Stimulated activated CD4-positive, alpha-beta T cell treated with anti-CD3 and anti-CD28 coated beads, TNF-alpha, amount 100 ng/mL, for 48 hours (primary cell): Measurements from ENCODE around the gene MPL.

Experiments
- DNase-seq, 3 donors: peaks; one replicate each; pipeline ENCODE4 v3.0.0-alpha.2; 2020; ENCODE audit warnings: low read depth in 3 of 3

MPL gene

GRCh38 chr1:43337588-43337987, at the start of gene MPL:
Gene MPL, plus strand, starts transcription at chr1:43337818. Its CDS starts 31 bp downstream, at chr1:43337849.
- DNase-seq, result no peak

DNA sequence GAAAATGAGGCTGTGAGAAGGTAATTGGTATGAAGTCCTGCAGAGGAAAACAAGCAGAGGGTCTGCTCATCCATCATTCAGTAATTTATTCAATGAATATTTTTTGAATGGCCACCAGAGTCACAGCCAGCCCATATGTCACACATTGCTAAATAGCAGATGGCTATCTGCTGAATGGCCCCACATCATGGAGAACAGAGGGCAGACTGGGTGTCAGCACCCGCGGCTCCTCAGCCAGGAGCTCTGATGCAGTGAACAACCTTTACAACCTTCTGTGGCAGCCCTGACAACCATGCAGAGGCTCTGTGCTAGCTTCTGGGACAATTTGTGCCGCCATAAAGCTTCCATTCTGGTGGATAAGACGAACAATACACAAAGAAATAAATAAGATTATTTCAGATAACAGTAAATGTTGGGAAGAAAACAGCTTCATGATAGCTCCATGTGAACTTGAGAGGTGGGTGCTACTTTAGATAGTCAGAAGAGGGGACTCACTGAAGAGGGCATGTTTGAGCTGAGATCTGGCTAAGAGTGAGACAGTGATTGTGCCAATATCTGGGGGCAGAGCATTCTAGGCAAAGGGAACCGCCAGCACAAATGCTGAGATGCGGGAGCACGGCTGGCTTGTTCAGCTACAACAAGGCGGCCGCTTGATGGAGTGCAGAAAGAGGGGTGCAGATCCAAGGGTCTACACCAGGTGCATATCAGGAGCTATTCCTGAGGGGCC, 49.4 kb upstream of the MPL start:
- no peak for DNase-seq

DNA sequence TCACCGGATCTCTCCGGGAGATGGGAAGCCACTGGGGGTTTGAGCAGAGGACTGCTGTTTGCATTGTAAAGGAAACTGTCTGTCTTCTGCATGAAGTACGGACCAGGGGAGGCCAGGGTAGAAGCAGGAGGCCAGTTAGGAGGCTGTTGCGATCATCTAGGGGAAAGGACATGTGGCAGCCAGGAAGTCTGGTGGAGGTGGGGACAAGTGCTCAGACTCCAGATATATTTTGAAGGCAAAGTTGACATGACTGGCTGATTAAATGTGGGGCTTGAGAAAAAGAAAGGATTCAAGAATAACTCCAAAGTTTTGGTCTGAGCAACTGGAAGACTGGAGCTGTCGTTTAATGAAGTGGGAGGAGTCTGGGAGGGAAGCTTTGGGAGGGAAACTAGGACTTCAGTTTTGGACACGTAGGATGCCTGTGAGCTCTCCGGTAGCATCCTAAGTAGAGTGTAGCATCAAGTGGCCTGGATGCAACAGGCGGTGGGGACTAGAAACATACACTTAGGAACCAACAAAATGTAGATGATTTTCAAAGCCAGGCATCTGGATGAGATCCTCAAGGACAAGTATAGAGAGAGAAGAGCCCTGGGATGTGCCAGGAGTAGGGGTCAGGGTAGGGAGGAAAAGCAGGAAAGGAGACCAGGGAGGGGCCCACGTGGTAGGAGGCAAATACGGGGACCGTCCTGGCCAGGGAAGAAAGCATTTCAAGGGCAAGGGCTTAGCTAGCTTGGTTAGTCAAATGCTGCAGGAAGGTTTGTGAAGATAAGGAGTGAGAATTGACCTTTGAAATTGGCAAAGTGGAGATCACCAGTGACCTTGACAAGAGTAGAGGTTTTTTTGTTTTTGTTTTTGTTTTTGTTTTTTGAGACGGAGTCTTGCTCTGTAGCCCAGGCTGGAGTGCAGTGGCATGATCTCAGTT, 48.6 kb upstream of the MPL start:
- no peak for DNase-seq

DNA sequence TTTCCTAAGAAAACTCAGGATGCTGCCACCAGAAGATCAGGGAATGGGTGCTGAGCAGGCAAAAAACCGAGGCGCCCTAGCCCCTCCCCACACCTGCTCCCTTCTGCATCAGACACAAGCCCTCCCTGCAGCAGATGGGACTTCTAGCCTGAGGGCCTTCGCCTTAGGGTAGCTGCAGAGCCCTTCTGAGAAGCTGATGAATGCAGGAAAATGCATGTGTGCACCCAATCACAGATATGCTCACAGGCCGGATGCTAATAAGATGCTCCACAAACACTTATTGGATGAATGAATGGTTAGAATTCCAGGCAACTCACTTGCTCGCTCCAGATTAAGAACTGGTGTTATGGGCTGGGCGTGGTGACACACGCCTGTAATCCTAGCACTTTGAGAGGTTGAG, 45.4 kb upstream of the MPL start:
- no peak for DNase-seq

DNA sequence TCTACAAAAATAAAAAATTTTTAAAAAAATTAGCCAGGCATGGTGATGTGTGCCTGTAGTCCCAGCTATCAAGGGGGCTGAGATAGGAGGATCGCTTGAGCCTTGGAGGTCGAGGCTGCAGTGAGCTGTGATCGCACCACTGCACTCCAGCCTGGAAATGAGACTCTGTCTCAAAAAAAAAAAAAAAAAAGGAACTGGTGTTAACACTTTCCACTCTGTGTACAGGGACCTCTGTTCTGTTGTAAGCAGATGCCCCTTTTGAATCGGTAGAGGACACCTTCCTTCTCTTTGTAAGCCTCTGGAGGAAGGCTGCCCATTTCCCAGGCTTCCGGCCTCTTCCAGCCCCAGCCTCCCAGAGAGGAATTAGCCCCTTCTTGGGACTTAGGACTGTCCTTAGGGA, 44.9 kb upstream of the MPL start:
- no peak for DNase-seq

- DNase-seq, result no peak
Measured at GRCh38 chr1:43293176-43293575, 44.4 kb upstream of the MPL start.

DNA sequence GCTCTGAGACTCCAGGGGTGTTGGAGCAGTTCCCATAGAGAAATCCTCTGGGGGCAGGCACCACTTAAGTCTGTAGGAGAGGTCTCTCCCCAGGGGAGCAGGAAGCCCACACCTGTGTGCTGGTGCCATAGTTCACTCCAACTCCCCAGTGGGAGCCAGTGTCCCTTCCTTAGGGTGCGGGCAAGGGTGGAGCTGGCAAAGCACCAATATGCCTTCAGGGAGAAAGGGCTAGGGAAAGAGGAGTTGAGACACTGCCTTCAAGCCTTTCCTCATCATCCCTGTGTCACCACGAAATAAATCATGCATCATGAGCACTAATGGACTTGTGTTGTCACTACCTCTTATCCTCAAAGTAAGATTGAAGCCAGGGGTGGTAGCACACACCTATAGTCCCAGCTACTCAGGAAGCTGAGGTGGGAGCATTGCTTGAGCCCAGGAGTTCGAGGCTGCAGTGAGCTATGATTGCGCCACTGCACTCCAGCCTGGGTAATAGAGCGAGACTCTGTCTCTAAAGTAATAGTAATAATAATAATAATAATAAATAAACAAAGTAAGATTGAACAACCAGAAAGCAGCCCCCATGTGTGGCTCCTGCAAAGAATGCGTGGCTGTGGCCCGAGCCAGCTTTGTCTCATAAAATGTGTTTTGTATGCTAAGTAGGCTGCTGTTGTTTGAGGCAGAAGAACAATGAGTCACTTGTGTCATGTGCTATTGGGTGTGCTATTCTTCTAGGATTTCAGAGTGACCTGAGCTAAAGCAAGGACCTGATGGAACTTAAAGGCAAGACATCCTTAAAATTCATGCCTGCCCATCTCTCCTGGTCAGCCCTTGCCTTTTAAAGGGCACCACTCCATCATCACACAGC, 43.5 kb upstream of the MPL start:
- no peak for DNase-seq

DNA sequence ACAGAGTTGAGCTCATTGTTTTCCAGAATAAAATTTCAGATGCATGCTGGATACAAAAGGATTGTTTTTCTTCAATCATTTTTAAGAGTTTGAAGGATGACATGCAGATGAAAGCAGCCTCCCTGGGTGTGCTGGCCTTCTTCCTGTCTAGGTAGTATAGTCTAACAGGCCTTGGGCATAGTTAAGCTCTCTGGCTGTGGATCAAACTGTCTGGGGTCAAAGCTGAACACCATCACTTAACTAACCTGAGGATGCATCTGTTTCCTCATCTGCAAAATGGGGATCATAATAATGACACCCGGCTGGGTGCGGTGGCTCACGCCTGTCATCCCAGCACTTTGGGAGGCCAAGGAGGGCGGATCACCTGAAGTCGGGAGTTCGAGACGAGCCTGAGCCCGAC, 42.9 kb upstream of the MPL start:
- no peak for DNase-seq

GRCh38 chr1:43296207-43296606, 41.4 kb upstream of the MPL start:
- DNase-seq, result no peak

DNA sequence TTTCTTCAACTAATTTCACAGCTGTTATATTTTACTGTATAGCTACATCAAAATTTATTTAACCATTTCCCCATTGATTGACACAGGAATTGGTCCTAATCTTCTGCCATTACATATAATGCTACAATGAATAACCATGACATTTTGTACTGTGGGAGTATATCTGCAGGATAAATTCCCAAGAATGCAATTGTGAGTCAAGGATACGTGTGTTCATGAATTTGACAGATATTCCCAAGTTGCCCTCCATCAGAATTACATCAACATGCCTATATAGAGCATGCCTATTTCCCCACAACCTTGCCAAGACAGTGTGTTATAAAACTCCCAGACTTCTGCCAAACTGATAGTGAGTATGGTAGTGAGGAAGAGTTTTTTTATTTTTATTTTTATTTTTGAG, 39.6 kb upstream of the MPL start:
- no peak for DNase-seq

GRCh38 chr1:43299101-43299500, 38.5 kb upstream of the MPL start:
- DNase-seq, result no peak

- no peak for DNase-seq
Measured at GRCh38 chr1:43300378-43301094, 37.1 kb upstream of the MPL start, which contains the start of gene TIE1. Gene TIE1, plus strand, starts transcription at chr1:43300982. Its CDS starts 90 bp downstream, at chr1:43301072.

DNA sequence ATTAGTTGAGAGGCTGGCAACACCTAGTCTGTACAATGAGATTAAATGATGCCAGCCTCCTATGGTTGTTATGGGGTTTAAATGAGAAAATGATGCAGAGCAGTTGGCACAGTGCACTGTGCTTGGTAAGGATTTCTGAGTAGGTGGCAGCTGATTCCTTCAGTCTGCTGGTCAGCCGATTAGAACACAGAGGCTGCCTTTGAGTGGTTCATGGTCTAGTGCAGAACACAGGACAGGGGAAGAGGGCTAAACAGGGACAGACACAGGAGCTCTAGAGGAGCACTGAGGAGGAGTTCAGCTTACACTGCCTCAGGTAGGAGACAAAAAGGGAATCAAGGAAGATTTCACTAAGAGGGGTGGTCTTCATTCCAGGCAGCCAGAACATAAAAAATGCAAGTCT, 35.4 kb upstream of the MPL start:
- no peak for DNase-seq

DNA sequence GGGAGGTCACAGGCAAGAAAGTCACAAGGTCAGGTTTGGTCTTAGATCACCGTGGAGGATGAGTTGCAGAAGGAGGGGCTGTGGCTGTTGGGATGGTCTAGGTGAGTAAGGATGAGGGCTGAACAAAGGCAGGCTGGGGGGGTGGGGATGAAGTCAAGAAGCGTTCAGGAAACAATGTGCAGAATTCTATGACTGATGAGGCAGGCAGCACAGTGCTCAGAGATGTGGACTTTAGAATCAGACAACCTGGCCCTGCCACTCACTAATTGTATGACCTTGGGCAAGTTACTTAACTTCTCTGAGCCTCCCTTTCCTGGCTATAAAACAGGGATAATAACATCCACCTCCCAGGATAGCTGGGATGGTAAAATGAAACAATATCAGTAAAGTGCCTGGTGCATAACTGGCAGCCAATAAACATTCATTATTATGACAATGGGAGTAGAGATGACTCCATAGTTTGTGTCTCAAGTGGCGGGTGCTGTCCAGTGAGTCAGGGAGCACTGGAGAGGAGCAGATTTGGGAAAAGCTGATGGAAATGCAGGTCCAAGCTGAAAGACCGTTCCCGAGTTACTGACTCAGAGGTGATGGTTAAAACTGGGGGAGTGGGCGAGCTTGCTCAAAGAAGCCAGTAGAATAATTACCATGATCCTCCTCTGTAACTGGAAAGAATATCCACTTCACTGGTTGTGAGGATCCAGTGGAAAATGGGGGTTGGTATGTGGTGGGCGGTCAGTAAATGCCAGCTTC, 34.7 kb upstream of the MPL start:
- no peak for DNase-seq

DNA sequence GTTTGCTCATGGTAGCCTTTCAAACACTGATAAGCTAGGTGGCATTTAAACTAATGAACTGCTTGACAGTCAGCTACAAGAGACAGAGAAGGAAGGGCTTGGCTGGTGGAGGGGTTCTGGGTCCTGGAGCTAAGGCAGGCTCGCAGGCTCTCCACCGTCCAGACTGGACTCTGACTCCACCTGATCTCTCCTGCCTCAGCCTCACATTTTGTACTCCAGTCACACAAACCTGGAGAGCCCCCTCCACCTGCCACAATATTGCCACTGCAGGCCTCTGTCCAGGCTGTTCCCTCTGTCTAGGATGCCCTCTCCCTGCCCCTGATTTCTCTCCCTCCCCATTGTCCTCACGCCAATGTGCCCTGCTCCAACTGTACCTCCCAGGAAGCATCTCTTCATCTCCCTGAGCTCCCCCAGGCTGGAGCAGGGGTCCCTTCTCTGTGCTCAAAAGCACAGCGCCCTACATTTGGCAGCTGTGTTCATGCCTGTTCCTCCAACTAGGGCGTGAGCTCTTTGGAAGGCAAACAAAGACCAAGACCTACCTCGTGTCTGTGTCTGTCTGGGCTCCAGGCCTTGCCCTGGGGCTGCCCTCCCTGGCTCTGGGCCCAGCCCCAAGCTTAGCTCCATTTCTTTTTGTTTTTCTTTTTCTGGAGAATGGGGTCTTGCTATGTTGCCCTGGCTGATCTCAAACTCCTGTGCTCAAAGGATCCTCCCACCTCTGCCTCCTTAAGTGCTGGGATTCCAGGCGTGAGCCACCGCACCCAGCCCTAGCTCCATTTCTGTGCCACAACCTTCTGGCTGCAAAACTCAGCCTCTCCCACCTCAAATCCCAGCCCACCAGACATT, 33.9 kb upstream of the MPL start:
- DNase-seq, result no peak

DNA sequence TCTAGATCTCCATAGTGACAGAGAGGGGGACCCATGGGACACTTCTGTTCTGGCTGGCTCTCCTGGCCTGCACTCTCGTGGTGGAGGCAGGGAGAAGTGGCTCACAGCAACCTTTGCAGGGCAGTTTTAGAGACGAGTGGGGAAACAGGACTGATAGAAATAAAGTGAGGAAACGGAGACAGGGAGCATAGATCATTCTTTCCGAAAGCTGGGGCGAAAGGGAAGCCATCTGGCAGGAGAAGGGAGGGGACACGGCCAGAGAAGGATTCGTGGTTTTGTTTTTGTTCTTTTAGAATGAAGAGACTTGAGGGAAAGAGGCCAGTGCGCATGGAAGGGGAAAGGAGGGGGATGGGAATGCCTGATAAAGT, 33.3 kb upstream of the MPL start:
- DNase-seq, result no peak

- DNase-seq, result no peak
Measured at GRCh38 chr1:43304771-43305300, 32.8 kb upstream of the MPL start.

- DNase-seq, result no peak
Measured at GRCh38 chr1:43305461-43305860, 32.2 kb upstream of the MPL start.

DNA sequence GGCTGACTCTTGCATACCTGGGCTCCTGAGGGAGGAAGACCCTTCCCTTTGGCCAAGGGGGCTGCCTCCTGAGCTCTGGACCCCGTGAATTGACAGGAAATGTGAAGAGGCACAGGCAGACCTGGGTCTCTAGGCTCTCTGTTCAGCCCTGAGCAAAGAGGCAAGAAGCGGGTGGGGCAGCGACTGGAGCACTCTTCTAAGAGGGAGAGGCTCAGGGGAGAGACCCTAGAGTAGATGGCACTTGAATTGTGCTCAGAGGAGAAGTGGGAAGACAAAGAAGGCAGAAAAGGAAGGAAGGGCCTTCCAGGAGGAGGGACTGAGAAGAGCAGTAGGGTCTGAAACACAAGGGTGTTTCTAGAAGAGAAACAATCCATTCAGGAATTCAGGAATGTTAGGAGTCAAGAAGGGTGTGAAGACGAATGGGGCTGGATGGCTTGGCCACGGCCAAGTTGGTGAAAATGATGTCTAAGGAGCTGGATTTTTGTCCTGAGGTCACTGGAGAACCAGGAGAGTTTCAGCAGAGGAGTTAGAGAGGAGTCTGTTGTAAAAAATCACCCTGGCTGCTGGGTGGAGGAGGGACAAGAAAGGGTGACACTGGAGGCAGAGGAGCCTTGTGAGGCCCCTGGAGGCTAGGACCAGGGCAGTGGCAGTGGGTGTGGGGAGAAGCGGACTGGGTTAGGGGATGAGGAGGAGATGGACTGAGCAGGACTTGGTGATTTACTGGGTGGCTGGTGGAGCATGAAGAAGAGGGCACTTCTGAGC, 31.5 kb upstream of the MPL start:
- DNase-seq, result no peak
